ENCODE results near the gene SWAP70.

DNA sequence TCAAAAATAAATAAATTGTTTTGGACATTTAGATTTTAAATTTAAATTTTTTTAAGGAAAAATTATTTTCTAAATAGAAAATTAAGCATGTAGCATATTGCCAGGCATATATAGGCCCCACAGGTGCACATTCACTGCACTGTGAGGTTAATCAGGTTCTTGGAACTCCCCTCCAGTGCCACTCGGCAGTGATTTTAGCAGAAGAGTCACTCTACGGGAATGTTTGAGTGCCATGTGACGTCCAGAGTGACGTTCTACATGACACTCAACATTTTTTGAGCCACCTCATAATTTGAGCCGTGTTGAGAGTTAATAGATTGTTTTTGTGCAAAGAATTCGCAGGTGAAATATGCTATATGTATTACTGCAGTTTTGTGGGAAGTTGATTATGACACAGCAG lies 77.4 kb downstream of the SWAP70 start:
- TF ChIP-seq, protein P1, sequence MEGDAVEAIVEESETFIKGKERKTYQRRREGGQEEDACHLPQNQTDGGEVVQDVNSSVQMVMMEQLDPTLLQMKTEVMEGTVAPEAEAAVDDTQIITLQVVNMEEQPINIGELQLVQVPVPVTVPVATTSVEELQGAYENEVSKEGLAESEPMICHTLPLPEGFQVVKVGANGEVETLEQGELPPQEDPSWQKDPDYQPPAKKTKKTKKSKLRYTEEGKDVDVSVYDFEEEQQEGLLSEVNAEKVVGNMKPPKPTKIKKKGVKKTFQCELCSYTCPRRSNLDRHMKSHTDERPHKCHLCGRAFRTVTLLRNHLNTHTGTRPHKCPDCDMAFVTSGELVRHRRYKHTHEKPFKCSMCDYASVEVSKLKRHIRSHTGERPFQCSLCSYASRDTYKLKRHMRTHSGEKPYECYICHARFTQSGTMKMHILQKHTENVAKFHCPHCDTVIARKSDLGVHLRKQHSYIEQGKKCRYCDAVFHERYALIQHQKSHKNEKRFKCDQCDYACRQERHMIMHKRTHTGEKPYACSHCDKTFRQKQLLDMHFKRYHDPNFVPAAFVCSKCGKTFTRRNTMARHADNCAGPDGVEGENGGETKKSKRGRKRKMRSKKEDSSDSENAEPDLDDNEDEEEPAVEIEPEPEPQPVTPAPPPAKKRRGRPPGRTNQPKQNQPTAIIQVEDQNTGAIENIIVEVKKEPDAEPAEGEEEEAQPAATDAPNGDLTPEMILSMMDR (conservative IDR thresholded peaks at IDR 0.05; ENCODE audit: low read length): no peak
- TF ChIP-seq EZH2phosphoT487 (IDR thresholded peaks at IDR 0.05; ENCODE audit: borderline replicate concordance): no peak
